Forelimb muscle (tissue), 1 donor: ENCODE measurements around the gene GRM7. TPM values are rescaled to one million over a fixed set of nuclear protein-coding genes. Genes with fewer than 3 reads are reported as not detected.

Experiments used
- DNase-seq: peaks from one replicate; pipeline ENCODE4 v3.0.0-alpha.2; 2013; ENCODE audit warnings: low read depth
- polyA plus RNA-seq: library from polyadenylated mRNA; unstranded; fragments of 120-200 nt; gene quantifications from one replicate; pipeline ENCODE4 v1.2.1, GENCODE V29; 2013; ENCODE audit not compliant: insufficient read length

Gene GRM7
- polyA plus RNA-seq, 1 donor = not detected

GRCh38 chr3:7396534-7396933 is 535.6 kb downstream of the GRM7 start:
- DNase-seq = no peak

- DNase-seq = no peak
These were observed 536.2 kb downstream of the GRM7 start for GRCh38 chr3:7397097-7397496.

DNA sequence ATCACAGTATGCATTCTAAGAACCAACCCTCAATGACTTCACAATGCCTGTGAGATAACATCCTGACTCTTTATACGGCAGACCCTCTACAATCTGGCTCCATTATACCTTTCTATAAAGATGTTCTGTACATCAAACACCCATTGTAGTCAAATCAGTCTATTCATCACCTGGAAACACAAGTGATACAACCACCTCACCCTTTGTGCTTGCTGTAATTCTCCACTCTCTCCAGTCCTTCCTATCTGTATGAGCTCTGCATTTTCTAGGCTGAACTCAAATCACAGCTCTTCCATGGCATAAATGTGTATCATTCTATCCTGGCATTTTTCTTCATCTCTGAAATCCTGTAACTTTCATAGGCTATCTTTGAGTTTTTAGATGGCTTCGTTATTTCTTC is 539.4 kb downstream of the GRM7 start:
- DNase-seq = no peak

DNA sequence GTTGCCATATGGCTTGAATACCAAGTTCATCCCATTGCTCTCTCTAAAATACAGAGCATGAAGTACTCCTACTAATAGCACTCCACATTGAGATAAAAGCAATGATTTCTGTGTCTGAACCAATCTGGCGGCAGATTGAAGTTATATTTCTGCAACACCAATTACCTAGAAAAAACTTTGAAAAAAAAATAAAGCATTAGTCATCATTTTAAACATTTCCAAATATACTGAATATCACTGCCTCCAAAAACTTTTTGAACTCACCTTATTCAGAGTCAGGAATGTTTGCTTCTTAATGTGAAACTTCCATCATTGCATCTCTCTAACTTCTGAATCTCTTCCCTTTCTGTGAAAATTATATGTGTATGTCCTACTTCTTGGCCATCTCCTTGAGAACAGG is 540.5 kb downstream of the GRM7 start:
- no peak for DNase-seq

GRCh38 chr3:7407107-7407506 is 546.2 kb downstream of the GRM7 start:
- no peak for DNase-seq

- DNase-seq = no peak
These were observed 549.9 kb downstream of the GRM7 start for GRCh38 chr3:7410782-7411181.

GRCh38 chr3:7421065-7421464 is 560.1 kb downstream of the GRM7 start:
- DNase-seq = no peak

DNA sequence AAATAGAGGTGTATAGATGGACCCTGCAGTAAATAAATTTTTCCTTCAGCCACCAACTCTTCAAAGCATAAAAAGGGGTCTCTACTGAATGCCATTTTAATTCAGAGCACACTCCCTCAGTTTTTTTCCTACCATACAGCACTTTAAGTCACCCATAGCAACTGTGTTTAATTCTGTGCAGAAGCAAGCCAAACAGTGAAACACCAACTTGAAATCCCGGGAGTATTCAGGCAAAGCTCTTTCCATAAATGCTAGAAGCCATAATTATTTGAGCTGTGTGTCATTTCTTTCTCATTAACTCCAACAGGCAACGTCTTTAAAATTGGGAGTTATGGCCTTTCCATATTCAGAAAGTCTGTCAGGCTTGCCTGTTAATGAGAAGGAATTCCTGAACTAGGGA is 562.1 kb downstream of the GRM7 start:
- no peak for DNase-seq

DNA sequence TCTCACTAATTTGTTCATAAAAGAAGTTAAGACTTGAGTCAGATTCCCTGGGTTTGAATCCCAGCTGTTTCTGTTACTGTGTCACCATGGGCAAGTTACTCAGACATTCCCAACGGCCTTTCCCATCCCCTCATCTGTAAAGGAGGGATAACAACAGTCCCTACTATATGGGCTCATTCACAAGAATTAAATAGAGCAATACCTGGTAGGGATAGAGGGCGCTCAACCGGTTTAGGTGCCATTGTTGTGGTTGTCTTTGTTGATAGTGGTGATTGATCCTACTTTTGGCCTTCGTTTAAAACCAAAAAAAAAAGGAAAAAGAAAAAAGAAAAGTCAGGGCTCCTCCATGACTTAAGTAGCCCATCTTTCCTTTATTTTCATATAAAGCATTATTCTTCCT is 563.1 kb downstream of the GRM7 start:
- no peak for DNase-seq

DNA sequence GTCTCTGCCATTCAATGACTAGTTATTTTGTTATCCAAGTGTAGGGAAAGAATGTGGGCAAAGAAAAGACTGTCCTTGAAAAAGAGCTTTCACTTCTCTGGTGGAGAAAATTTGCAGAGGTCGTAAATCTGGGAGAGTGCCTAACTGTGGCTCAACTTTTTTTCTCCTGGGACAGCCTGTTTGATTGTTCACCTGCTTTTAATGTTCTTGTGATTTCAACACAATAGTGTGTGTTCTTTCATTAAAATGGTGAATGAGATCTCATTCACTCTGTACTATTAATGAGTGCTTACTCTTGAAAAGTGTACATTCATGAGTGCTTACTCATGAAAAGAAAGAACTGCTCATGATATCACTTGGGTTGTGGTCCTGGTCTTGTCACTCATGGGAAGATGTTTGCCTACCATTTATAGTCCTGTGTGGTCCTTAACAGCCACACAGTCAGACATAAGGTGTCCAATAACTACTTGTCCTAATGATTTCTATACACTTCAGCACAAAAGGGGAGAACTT is 567.3 kb downstream of the GRM7 start:
- no peak for DNase-seq

- DNase-seq = no peak
These were observed 571.7 kb downstream of the GRM7 start for GRCh38 chr3:7432610-7433009.

- no peak for DNase-seq
These were observed 572.2 kb downstream of the GRM7 start for GRCh38 chr3:7433073-7433472.

- DNase-seq = no peak
These were observed 575.6 kb downstream of the GRM7 start for GRCh38 chr3:7436542-7436941.

GRCh38 chr3:7437231-7437630 is 576.3 kb downstream of the GRM7 start:
- no peak for DNase-seq

DNA sequence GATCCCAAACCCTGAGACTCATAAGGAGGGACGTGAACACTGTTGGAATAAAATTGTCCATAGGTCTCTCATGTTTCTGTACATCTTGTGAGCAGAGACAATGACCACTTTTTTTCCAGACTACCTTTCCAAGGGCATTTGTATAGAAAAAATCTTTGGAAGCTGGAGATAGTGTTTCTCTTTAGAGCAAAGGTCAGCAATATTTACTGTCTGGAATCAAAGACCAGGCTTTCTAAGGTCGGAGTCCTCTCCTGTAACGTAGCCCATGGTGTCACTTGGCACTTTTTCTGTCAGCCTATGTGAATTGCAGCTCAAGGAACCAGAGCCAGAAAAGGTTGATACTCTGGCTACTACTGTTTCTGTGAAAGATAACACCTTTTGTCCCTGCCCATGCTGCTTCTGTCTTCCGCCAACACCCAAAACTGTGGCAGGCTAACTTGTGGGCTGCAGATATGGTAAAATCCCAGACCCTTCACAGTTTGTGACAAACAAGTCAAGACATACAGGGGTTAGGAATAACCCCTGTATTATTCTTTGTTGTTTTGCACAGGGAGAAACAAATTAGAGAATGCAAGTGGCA is 578.3 kb downstream of the GRM7 start:
- no peak for DNase-seq

DNA sequence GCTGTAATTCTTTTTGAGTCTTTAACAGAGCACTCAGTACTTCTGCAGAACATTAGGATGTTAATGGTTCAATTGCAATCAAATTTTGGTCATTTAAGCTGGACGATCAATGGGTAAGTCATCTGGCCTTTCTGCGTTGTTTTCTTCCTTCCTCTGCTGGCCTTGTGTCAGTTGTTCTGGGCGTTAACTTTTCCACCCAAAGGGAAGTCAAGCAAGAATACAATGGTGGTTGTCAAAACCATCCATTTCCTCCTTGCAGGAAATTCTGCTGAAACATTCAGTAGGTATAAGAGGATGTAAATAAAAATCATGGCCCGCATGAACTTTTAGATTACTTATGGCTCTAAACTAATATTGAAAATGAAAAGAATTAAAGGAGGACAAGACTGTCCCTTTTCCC is 584.0 kb downstream of the GRM7 start:
- DNase-seq = no peak

DNA sequence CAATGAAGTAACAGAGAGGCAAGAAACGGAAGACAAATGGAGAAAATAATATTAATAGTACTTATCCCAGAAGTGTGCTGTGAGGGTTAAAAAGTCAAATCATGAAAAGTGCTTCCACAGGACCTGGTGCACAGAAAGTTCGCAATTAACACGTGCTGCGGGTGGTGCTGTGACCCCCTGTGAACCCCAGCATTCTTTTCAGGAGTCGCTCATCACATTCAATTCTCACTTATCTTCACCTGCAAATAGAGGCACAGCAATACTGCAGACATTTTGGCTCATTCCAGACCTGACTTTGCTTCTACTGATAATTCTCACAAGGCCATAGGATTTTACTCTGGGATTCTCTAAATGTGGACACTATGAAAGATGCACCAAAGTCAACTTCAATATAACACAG is 584.4 kb downstream of the GRM7 start:
- DNase-seq = no peak

- DNase-seq = no peak
These were observed 586.4 kb downstream of the GRM7 start for GRCh38 chr3:7447197-7447769.

GRCh38 chr3:7456386-7456785 is 595.5 kb downstream of the GRM7 start:
- no peak for DNase-seq

GRCh38 chr3:7461202-7461825 is 600.4 kb downstream of the GRM7 start:
- DNase-seq = no peak

DNA sequence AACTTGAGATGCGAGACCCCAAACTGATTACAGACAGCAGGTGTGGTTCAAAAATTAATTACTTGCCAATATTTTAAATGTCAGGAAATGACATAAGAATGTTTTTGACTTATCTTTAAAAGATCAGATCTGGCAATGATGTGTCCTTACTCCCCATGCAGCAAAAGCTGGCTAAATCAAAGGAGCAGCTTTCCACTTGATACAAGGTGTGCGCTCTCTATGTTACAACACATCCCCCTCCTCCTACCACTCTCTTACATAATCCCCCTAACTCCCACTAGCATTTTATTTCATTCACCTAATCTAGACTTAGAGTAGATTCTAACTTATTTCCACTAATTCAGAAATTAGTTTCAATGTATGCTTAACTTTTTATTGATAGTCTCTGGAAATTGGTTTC is 609.0 kb downstream of the GRM7 start:
- no peak for DNase-seq

DNA sequence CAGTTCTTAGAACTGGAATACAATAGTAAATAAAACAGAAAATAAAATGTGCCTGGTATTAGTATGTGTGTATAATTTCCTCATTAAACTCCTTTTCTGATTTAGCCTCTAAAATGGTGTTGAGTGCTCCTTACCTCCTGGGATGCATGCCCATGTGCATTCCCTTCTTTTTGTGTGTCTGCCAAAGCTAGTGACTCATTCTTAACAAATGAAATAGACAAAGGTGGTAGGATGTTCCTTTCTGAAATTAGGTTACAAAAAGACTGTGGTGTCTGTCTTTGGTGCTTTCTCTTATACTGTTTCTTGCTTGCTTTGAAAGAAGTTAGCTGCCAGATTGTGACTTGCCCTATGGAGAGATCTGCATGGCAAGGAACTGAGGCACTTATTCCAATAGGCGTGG is 623.7 kb downstream of the GRM7 start:
- DNase-seq = no peak

DNA sequence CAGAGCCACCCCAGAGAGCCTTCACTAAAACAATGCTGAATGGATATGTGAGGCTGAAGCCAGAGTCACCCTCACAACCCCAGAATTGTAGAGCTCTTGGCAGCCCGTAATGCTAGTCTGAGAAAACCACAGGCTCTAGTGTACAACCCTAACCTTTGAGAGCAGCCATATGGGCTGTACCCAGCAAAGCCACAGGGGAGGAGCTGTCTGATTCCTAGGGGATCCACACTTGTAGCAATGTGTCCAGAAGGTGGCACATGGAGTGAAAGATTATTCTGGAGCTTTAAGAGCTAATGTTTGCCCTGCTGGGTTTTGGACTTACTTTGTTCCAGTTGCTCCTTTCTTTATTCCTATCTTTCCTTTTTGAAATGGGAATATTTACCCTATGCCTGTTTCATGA is 626.8 kb downstream of the GRM7 start:
- DNase-seq = no peak

DNA sequence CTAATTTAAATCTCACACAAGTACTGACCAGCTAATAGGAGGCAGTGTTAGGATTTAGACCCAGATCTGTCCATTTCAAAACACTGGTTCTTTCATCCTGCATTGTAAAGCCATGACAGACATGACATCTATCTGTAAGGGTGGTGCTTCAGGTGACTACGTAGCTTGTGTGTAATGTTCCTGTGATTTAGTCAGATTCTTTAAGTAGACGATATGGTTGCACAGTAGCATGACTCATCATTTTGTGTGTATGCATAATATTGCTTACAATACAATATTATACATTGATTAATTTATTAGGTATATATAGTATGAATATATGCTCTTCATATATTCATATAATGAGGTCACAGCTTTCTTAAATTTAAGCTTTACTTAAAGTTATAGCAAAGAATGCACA is 628.5 kb downstream of the GRM7 start:
- no peak for DNase-seq
